NK-92 (cell line): Measurements from ENCODE around the gene POTEJ.
"Not testable (repeated sequence)": the region's sequence is repeated elsewhere in the genome, so short reads cannot be mapped to it uniquely, and the experiment has no call there.

ENCODE experiments used
- DNase-seq: peaks from one replicate; lab custom pipeline; 2025; ENCODE audit not compliant: unreplicated experiment; lab: John Stamatoyannopoulos, UW

The POTEJ gene

GRCh38 chr2:130601648-130602302, 9.5 kb upstream of the POTEJ start:
- DNase-seq = not testable (repeated sequence)

- DNase-seq = not testable (repeated sequence)
Measured at GRCh38 chr2:130608276-130609001, 2.8 kb upstream of the POTEJ start.

- DNase-seq = not testable (repeated sequence)
Measured at GRCh38 chr2:130609002-130609920, 2.0 kb upstream of the POTEJ start.

- not testable (repeated sequence) for DNase-seq
Measured at GRCh38 chr2:130610486-130610885, 754 bp upstream of the POTEJ start.

GRCh38 chr2:130628784-130629475, 17.7 kb downstream of the POTEJ start:
- DNase-seq = not testable (repeated sequence)

- not testable (repeated sequence) for DNase-seq
Measured at GRCh38 chr2:130638973-130639372, 27.7 kb downstream of the POTEJ start.

- not testable (repeated sequence) for DNase-seq
Measured at GRCh38 chr2:130641688-130642087, 30.4 kb downstream of the POTEJ start.

- DNase-seq = not testable (repeated sequence)
Measured at GRCh38 chr2:130649285-130649684, 38.0 kb downstream of the POTEJ start.

- DNase-seq = not testable (repeated sequence)
Measured at GRCh38 chr2:130664506-130664905, 53.3 kb downstream of the POTEJ start.

GRCh38 chr2:130665596-130665995, 54.4 kb downstream of the POTEJ start:
- DNase-seq = not testable (repeated sequence)

- DNase-seq = not testable (repeated sequence)
Measured at GRCh38 chr2:130667516-130667915, 56.3 kb downstream of the POTEJ start.

GRCh38 chr2:130670026-130670745, 58.9 kb downstream of the POTEJ start:
- not testable (repeated sequence) for DNase-seq

- DNase-seq = not testable (repeated sequence)
Measured at GRCh38 chr2:130692041-130692770, 81.0 kb downstream of the POTEJ start.

- DNase-seq = not testable (repeated sequence)
Measured at GRCh38 chr2:130693474-130693873, 82.2 kb downstream of the POTEJ start.

GRCh38 chr2:130703250-130703649, 92.0 kb downstream of the POTEJ start:
- DNase-seq = not testable (repeated sequence)
